Effector memory CD8-positive, alpha-beta T cell (primary cell): Measurements from ENCODE around the gene TMPRSS12.
"Not testable (repeated sequence)": the region's sequence is repeated elsewhere in the genome, so short reads cannot be mapped to it uniquely, and the experiment has no call there.

Experiments used
- ATAC-seq: fragments of 150-1000 bp; cut with Tn5 transposase; replicated peaks from 2 replicates; pipeline ENCODE4 v1.10.0; 2021; ENCODE audit warnings: mild to moderate bottlenecking, moderate library complexity
- DNase-seq, 3 experiments: peaks; one replicate each; pipeline ENCODE4 v3.0.0; 2021
- H3K27ac Mint-ChIP-seq, 2 donors: one replicate each; pipeline ENCODE4 v1.8.0; 2022; ENCODE audit warnings: mild to moderate bottlenecking in 2 of 2, mixed read lengths in 2 of 2, moderate library complexity in 2 of 2
- H3K27me3 Mint-ChIP-seq, 2 donors: one replicate each; pipeline ENCODE4 v1.8.0; 2022; ENCODE audit warnings: mixed read lengths in 2 of 2
- H3K36me3 Mint-ChIP-seq: one replicate; pipeline ENCODE4 v1.8.0; 2022; ENCODE audit warnings: mild to moderate bottlenecking, moderate library complexity, mixed read lengths; ENCODE audit not compliant: insufficient read depth
- H3K4me1 Mint-ChIP-seq, 2 donors: one replicate each; pipeline ENCODE4 v1.8.0; 2022; ENCODE audit warnings: low read depth in 2 of 2, mixed read lengths in 2 of 2
- H3K4me3 Mint-ChIP-seq, 2 donors: one replicate each; pipeline ENCODE4 v1.8.0; 2022; ENCODE audit warnings: mild to moderate bottlenecking in 2 of 2, mixed read lengths in 2 of 2, moderate library complexity in 2 of 2
- H3K9me3 Mint-ChIP-seq, 2 donors: one replicate each; pipeline ENCODE4 v1.8.0; 2022; ENCODE audit warnings: mixed read lengths in 2 of 2

TMPRSS12 gene

GRCh38 chr12:50833801-50834200, 8.9 kb upstream of the TMPRSS12 start:
- peaks cover 42 to 66% of the 10 kb centered on the region in 2 donors for H3K27me3 Mint-ChIP-seq
- not testable (repeated sequence) for H3K36me3 Mint-ChIP-seq, H3K4me1 Mint-ChIP-seq, ATAC-seq, H3K27ac Mint-ChIP-seq, H3K9me3 Mint-ChIP-seq, H3K4me3 Mint-ChIP-seq, DNase-seq

- ATAC-seq: no peak
- no peak for DNase-seq
- Mint-ChIP-seq H3K27ac (no peak overlapping the region), H3K4me3 (no peak overlapping the region), H3K27me3 (peaks cover 22 to 48% of the 10 kb centered on the region in 2 donors), H3K36me3 (no peaks in the 10 kb centered on the region), H3K9me3 (no peaks in the 10 kb centered on the region), H3K4me1 (no peaks in the 10 kb centered on the region)
Measured at GRCh38 chr12:50839042-50839441, 3.7 kb upstream of the TMPRSS12 start.

GRCh38 chr12:50840809-50841487, 1.8 kb upstream of the TMPRSS12 start:
- Mint-ChIP-seq H3K27ac (no peak overlapping the region), H3K4me3 (no peak overlapping the region), H3K36me3 (no peaks in the 10 kb centered on the region), H3K27me3 (peaks cover 13 to 38% of the 10 kb centered on the region in 2 donors), H3K4me1 (no peaks in the 10 kb centered on the region), H3K9me3 (no peaks in the 10 kb centered on the region)
- DNase-seq: no peak
- no peak for ATAC-seq

GRCh38 chr12:50841716-50842531, 802 bp upstream of the TMPRSS12 start:
- no peaks in the 10 kb centered on the region for H3K4me1 Mint-ChIP-seq
- H3K9me3 Mint-ChIP-seq: no peaks in the 10 kb centered on the region
- no peak overlapping the region for H3K27ac Mint-ChIP-seq
- H3K27me3 Mint-ChIP-seq: peaks cover 12 to 34% of the 10 kb centered on the region in 2 donors
- DNase-seq: no peak
- H3K4me3 Mint-ChIP-seq: no peak overlapping the region
- no peak for ATAC-seq
- no peaks in the 10 kb centered on the region for H3K36me3 Mint-ChIP-seq

- Mint-ChIP-seq H3K4me3 (no peak overlapping the region), H3K4me1 (no peaks in the 10 kb centered on the region), H3K9me3 (no peaks in the 10 kb centered on the region), H3K27me3 (peaks cover 27 to 46% of the 10 kb centered on the region in 2 donors), H3K27ac (no peak overlapping the region), H3K36me3 (no peaks in the 10 kb centered on the region)
- DNase-seq: no peak
- ATAC-seq: no peak
Measured at GRCh38 chr12:50845021-50845647, 2.4 kb downstream of the TMPRSS12 start.

- Mint-ChIP-seq H3K4me3 (no peak overlapping the region), H3K27ac (no peak overlapping the region), H3K9me3 (no peaks in the 10 kb centered on the region), H3K27me3 (peaks cover 46 to 62% of the 10 kb centered on the region in 2 donors), H3K36me3 (no peaks in the 10 kb centered on the region), H3K4me1 (no peaks in the 10 kb centered on the region)
- no peak for ATAC-seq
- no peak for DNase-seq
Measured at GRCh38 chr12:50848963-50849362, 6.2 kb downstream of the TMPRSS12 start.

GRCh38 chr12:50855218-50855617, 12.5 kb downstream of the TMPRSS12 start:
- peaks cover 29 to 31% of the 10 kb centered on the region in 2 donors for H3K27me3 Mint-ChIP-seq
- H3K4me1 Mint-ChIP-seq, H3K4me3 Mint-ChIP-seq, H3K27ac Mint-ChIP-seq, DNase-seq, H3K9me3 Mint-ChIP-seq, ATAC-seq, H3K36me3 Mint-ChIP-seq: not testable (repeated sequence)

GRCh38 chr12:50855679-50856078, 13.0 kb downstream of the TMPRSS12 start:
- H3K27me3 Mint-ChIP-seq: peaks cover 27 to 29% of the 10 kb centered on the region in 2 donors
- H3K9me3 Mint-ChIP-seq, DNase-seq, H3K36me3 Mint-ChIP-seq, ATAC-seq, H3K27ac Mint-ChIP-seq, H3K4me1 Mint-ChIP-seq, H3K4me3 Mint-ChIP-seq: not testable (repeated sequence)

- Mint-ChIP-seq H3K27ac (no peak overlapping the region), H3K4me1 (no peaks in the 10 kb centered on the region), H3K9me3 (no peaks in the 10 kb centered on the region), H3K4me3 (no peak overlapping the region), H3K27me3 (peaks cover 9 to 19% of the 10 kb centered on the region in 2 donors), H3K36me3 (peaks cover 6% of the 10 kb centered on the region)
- no peak for ATAC-seq
- no peak for DNase-seq
Measured at GRCh38 chr12:50859621-50860310, 17.0 kb downstream of the TMPRSS12 start.

- peaks cover 33 to 45% of the 10 kb centered on the region in 2 donors for H3K27me3 Mint-ChIP-seq
- no peak overlapping the region for H3K4me3 Mint-ChIP-seq
- no peak for ATAC-seq
- peaks cover 2% of the 10 kb centered on the region for H3K36me3 Mint-ChIP-seq
- peaks cover 0 to 4% of the 10 kb centered on the region in 2 donors for H3K9me3 Mint-ChIP-seq
- no peak overlapping the region for H3K27ac Mint-ChIP-seq
- DNase-seq: no peak
- H3K4me1 Mint-ChIP-seq: no peaks in the 10 kb centered on the region
Measured at GRCh38 chr12:50862316-50862715, 19.6 kb downstream of the TMPRSS12 start.

GRCh38 chr12:50865266-50865665, 22.5 kb downstream of the TMPRSS12 start:
- Mint-ChIP-seq H3K27me3 (peaks cover 48 to 73% of the 10 kb centered on the region in 2 donors), H3K36me3 (no peaks in the 10 kb centered on the region), H3K4me3 (no peak overlapping the region), H3K4me1 (no peaks in the 10 kb centered on the region), H3K27ac (no peak overlapping the region), H3K9me3 (peaks cover 2 to 9% of the 10 kb centered on the region in 2 donors)
- no peak for DNase-seq
- no peak for ATAC-seq

- H3K27me3 Mint-ChIP-seq: peaks cover 39 to 56% of the 10 kb centered on the region in 2 donors
- not testable (repeated sequence) for H3K4me1 Mint-ChIP-seq, H3K27ac Mint-ChIP-seq, H3K36me3 Mint-ChIP-seq, H3K4me3 Mint-ChIP-seq, H3K9me3 Mint-ChIP-seq, ATAC-seq, DNase-seq
Measured at GRCh38 chr12:50868881-50869280, 26.2 kb downstream of the TMPRSS12 start.

GRCh38 chr12:50882563-50882962, 39.8 kb downstream of the TMPRSS12 start:
- H3K4me3 Mint-ChIP-seq: no peak overlapping the region
- no peak overlapping the region for H3K27ac Mint-ChIP-seq
- ATAC-seq (no peak), DNase-seq (no peak)
- H3K27me3 Mint-ChIP-seq: no peaks in the 10 kb centered on the region
- no peaks in the 10 kb centered on the region for H3K36me3 Mint-ChIP-seq
- H3K9me3 Mint-ChIP-seq: no peaks in the 10 kb centered on the region
- no peaks in the 10 kb centered on the region for H3K4me1 Mint-ChIP-seq
